Right kidney (tissue), 1 donor: ENCODE results near the gene CCDC9B.

ENCODE experiments used
- DNase-seq: peaks from one replicate; pipeline ENCODE4 v3.0.0-alpha.2; 2016

The CCDC9B gene

GRCh38 chr15:40307421-40308211 is 33.1 kb downstream of the CCDC9B start, which contains the start of gene PLCB2:
TSS of gene PLCB2 (minus strand) at chr15:40307935. CDS start at chr15:40307672, 263 bp downstream.
- DNase-seq: peak; percentile 36

- DNase-seq: no peak
Measured at GRCh38 chr15:40306908-40307307, 33.8 kb downstream of the CCDC9B start.

GRCh38 chr15:40306371-40306770 is 34.4 kb downstream of the CCDC9B start:
- DNase-seq: no peak

- no peak for DNase-seq
Measured at GRCh38 chr15:40305281-40305680, 35.5 kb downstream of the CCDC9B start.

GRCh38 chr15:40303576-40303975 is 37.2 kb downstream of the CCDC9B start:
- DNase-seq: no peak

- no peak for DNase-seq
Measured at GRCh38 chr15:40302981-40303380, 37.8 kb downstream of the CCDC9B start.

GRCh38 chr15:40302288-40302886 is 38.4 kb downstream of the CCDC9B start:
- no peak for DNase-seq

GRCh38 chr15:40301467-40302179 is 39.1 kb downstream of the CCDC9B start:
- no peak for DNase-seq

- DNase-seq: no peak
Measured at GRCh38 chr15:40300771-40301170, 40.0 kb downstream of the CCDC9B start.

- no peak for DNase-seq
Measured at GRCh38 chr15:40300367-40300766, 40.4 kb downstream of the CCDC9B start.

GRCh38 chr15:40298216-40298935 is 42.4 kb downstream of the CCDC9B start:
- no peak for DNase-seq

GRCh38 chr15:40297356-40297755 is 43.4 kb downstream of the CCDC9B start:
- no peak for DNase-seq

GRCh38 chr15:40296561-40297230 is 44.0 kb downstream of the CCDC9B start:
- DNase-seq: no peak

- DNase-seq: no peak
Measured at GRCh38 chr15:40295877-40296560, 44.7 kb downstream of the CCDC9B start.

GRCh38 chr15:40295297-40295696 is 45.4 kb downstream of the CCDC9B start:
- DNase-seq: no peak

- no peak for DNase-seq
Measured at GRCh38 chr15:40293905-40294895, 46.5 kb downstream of the CCDC9B start.

GRCh38 chr15:40293006-40293405 is 47.7 kb downstream of the CCDC9B start:
- DNase-seq: no peak

- no peak for DNase-seq
Measured at GRCh38 chr15:40292246-40292645, 48.5 kb downstream of the CCDC9B start.

- DNase-seq: peak; percentile 69
Measured at GRCh38 chr15:40290918-40291574, 49.7 kb downstream of the CCDC9B start.

- no peak for DNase-seq
Measured at GRCh38 chr15:40290545-40290917, 50.2 kb downstream of the CCDC9B start.
